ENCODE measurements around the gene CRB1.

The CRB1 gene

DNA sequence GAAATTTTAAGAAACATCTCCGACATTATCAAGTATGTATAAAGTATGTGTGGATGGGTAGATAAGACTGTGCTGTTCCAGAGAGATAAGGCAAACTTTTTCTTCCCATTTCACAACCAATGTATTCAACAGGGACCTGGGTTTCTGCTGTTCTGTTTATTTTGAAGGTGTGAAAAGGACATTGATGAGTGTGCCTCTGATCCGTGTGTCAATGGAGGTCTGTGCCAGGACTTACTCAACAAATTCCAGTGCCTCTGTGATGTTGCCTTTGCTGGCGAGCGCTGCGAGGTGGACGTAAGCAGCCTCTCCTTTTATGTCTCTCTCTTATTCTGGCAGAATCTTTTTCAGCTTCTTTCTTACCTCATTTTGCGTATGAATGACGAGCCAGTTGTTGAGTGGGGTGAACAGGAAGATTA is 174.0 kb downstream of the CRB1 start:
- TF ChIP-seq, protein P1, sequence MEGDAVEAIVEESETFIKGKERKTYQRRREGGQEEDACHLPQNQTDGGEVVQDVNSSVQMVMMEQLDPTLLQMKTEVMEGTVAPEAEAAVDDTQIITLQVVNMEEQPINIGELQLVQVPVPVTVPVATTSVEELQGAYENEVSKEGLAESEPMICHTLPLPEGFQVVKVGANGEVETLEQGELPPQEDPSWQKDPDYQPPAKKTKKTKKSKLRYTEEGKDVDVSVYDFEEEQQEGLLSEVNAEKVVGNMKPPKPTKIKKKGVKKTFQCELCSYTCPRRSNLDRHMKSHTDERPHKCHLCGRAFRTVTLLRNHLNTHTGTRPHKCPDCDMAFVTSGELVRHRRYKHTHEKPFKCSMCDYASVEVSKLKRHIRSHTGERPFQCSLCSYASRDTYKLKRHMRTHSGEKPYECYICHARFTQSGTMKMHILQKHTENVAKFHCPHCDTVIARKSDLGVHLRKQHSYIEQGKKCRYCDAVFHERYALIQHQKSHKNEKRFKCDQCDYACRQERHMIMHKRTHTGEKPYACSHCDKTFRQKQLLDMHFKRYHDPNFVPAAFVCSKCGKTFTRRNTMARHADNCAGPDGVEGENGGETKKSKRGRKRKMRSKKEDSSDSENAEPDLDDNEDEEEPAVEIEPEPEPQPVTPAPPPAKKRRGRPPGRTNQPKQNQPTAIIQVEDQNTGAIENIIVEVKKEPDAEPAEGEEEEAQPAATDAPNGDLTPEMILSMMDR (conservative IDR thresholded peaks at IDR 0.05; ENCODE audit: low read depth, low read length), result no peak
- no peak for DNase-seq (ENCODE audit: low read depth)
- no peak overlapping the region for H3K4me3 ChIP-seq (ENCODE audit: low read length)

DNA sequence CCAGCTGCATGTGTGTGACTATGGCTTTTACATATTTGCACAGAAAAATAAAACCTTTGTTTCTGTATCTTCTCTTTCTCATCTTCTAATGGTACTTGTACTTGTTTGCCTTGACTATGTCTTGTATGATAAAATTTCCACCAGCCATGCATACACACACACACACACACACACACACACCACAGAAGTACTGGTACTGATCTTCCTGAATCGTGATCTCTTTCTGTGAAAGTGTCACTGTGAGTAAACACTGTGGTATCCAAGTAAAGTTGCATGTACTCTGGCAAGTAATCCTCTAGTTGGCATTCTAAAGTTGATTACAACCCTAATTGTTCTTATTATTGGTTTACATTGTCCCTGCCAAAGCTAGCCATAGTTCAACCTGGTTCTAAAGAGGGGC is 176.7 kb downstream of the CRB1 start:
- DNase-seq (ENCODE audit: low read depth), result no peak
- TF ChIP-seq, protein P1 (conservative IDR thresholded peaks at IDR 0.05; ENCODE audit: low read depth, low read length), result no peak
- no peak overlapping the region for H3K4me3 ChIP-seq (ENCODE audit: low read length)

DNA sequence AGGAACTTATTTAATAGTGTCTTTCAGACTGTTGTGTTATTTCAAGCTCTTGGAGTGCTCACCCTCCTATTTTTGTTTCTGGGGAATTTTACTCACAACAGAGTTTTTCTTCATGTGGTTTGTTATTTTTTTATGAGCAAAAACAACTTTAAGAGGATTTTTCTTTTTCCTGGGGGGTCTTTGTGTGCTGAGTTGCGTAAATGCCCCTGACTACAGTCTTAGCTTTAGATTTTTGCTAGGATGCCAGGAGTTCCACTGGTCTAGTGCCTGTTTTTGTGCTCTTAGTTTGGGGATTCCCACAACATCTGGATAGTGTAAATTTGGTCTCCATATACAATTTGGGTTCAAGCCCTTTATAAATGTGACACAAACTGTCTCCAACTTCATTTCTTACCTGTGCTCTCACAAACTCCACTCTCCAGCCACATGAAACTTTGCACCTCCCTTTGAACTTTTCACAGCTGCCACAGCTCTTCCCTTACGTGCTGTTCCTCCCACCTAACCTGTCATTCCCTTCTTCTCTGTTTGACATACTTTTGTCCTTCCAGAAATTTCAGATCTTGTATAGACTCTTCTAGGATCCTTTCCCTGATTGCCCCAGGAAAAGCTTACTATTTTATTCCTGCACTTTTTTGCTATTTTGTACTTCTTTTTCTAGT is 180.2 kb downstream of the CRB1 start:
- DNase-seq (ENCODE audit: low read depth), result no peak

DNA sequence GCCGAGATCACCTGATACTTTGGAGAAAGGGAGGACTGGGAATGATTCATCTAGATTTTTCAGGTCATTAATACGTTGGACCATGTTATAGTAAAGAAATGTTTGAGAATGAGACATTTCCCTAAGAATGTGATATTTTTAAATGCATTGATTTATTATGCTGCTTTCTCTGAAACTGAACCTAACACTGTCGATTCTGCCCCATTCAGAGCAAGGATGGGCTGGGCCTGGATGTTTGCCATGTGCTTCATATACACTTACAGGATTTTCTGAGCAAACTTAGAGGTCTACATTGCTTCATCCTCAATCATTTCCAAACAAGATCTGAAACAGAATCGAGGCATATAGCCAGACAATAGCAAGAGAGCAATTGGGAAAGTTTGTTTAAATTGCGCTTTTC is 183.3 kb downstream of the CRB1 start:
- no peak overlapping the region for H3K4me3 ChIP-seq (ENCODE audit: low read length)
- no peak for DNase-seq (ENCODE audit: low read depth)
- TF ChIP-seq, protein P1 (conservative IDR thresholded peaks at IDR 0.05; ENCODE audit: low read depth, low read length), result no peak

More for the DNA sequence above, 180.2 kb downstream of the CRB1 start:
- no peak overlapping the region for H3K4me3 ChIP-seq (ENCODE audit: low read length)
- TF ChIP-seq, protein P1 (conservative IDR thresholded peaks at IDR 0.05; ENCODE audit: low read depth, low read length), result no peak

DNA sequence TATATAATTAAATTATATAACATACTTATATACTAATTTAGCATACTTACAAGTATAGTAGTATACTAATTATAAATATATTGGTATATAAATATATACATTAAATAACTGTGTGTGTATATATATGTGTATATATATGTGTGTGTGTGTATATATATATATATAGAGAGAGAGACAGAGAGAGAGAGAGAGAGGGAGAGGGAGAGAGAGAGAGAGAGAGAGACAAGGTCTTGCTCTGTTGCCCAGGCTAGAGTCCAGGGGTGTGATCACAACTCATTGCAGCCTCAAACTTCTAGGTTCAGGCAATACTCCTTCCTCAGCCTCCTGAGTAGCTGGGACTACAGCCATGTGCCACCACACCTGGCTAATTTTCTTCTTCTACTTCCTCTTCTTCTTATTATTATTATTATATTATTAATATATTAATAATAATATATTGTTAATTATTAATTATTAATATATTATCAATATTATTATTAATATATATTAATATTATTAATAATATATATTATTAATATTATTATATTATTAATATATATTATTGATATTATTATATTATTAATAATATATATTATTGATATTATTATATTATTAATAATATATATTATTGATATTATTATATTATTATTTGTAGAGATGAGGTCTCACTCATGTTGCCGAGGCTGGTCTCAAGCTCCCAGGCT is 185.5 kb downstream of the CRB1 start:
- TF ChIP-seq, protein P1 (conservative IDR thresholded peaks at IDR 0.05; ENCODE audit: low read depth, low read length), result no peak
- DNase-seq (ENCODE audit: low read depth), result no peak
- no peak overlapping the region for H3K4me3 ChIP-seq (ENCODE audit: low read length)

DNA sequence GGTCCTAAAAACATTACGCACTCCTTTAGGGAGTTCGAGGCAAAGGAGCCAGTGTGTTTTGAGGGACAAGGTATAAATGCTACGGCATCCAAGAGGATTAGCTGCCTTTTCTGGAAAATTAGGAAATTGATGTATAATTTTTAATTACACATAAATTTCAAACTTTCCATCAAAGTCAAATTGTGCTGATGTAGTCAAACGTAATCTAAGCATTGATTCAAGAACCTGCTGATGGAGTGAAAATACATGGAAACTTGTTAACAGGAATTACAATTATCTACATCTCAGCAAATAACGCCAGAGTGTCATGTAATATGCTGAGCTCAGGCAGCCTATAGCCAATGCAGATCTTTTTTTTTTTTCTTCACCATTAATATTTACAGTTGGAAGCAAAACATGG is 194.5 kb downstream of the CRB1 start:
- DNase-seq (ENCODE audit: low read depth), result no peak
- TF ChIP-seq, protein P1 (conservative IDR thresholded peaks at IDR 0.05; ENCODE audit: low read depth, low read length), result no peak

DNA sequence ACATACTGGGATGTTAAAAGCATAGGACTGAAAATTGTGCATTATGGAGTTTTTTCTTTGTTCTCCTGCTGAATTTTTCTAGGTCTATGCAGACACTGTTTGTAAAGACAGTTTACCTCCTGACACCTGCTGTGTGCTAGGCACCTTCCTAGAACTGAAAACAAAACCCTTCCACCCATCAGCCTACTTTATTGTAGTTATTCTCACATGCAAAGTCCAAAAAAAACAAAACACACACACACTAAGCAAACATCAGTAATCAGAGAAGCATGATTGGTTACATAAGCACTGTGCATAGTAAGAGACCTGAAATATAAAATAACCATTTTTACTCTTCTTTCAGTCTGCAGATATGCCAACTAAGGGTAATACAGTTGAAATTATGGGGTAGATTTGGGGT is 195.1 kb downstream of the CRB1 start:
- DNase-seq (ENCODE audit: low read depth), result no peak
- TF ChIP-seq, protein P1 (conservative IDR thresholded peaks at IDR 0.05; ENCODE audit: low read depth, low read length), result no peak
- no peak overlapping the region for H3K4me3 ChIP-seq (ENCODE audit: low read length)

More for the DNA sequence above, 194.5 kb downstream of the CRB1 start:
- H3K4me3 ChIP-seq (ENCODE audit: low read length), result no peak overlapping the region
